H9 (cell line): Measurements from ENCODE around the gene FAHD2A. TPM values are rescaled to one million over a fixed set of nuclear protein-coding genes. Genes with fewer than 3 reads are reported as not detected.
"Not testable (repeated sequence)": the region's sequence is repeated elsewhere in the genome, so short reads cannot be mapped to it uniquely, and the experiment has no call there.

ENCODE experiments used
- DNase-seq: peaks from one replicate; pipeline ENCODE4 v3.0.0-alpha.2; 2017
- H2AFZ ChIP-seq: one replicate; pipeline ENCODE4 v1.6.1; 2013; ENCODE audit warnings: mild to moderate bottlenecking, low read length, control low read depth, moderate library complexity
- H2AK5ac ChIP-seq: 2 replicates; pipeline ENCODE4 v1.6.1; 2013; ENCODE audit warnings: low read length, control low read depth, mixed read lengths; ENCODE audit not compliant: insufficient read length
- H2BK120ac ChIP-seq: one replicate; pipeline ENCODE4 v1.6.1; 2013; ENCODE audit warnings: low read depth, mild to moderate bottlenecking, low read length, control low read depth, inconsistent platforms; ENCODE audit not compliant: poor library complexity, severe bottlenecking
- H2BK12ac ChIP-seq: 2 replicates; pipeline ENCODE4 v1.6.1; 2013; ENCODE audit warnings: low read length, control low read depth, mixed read lengths, low read depth; ENCODE audit not compliant: insufficient read length
- H2BK15ac ChIP-seq: 2 replicates; pipeline ENCODE4 v1.6.1; 2013; ENCODE audit warnings: low read depth, low read length, control low read depth
- H2BK20ac ChIP-seq: one replicate; pipeline ENCODE4 v1.6.1; 2013; ENCODE audit warnings: low read depth, mild to moderate bottlenecking, low read length, control low read depth, inconsistent platforms; ENCODE audit not compliant: poor library complexity, severe bottlenecking
- H2BK5ac ChIP-seq: 2 replicates; pipeline ENCODE4 v1.6.1; 2013; ENCODE audit warnings: low read length, control low read depth, mixed read lengths; ENCODE audit not compliant: insufficient read length
- H3K14ac ChIP-seq: 2 replicates; pipeline ENCODE4 v1.6.1; 2013; ENCODE audit warnings: low read length, control low read depth; ENCODE audit not compliant: insufficient read depth
- H3K18ac ChIP-seq: 2 replicates; pipeline ENCODE4 v1.6.1; 2013; ENCODE audit warnings: low read depth, mild to moderate bottlenecking, mixed read lengths, low read length, control low read depth; ENCODE audit not compliant: insufficient read length
- H3K23ac ChIP-seq: 2 replicates; pipeline ENCODE4 v1.6.1; 2013; ENCODE audit warnings: low read length, control low read depth, mixed read lengths, low read depth; ENCODE audit not compliant: insufficient read length
- H3K23me2 ChIP-seq: 2 replicates; pipeline ENCODE4 v1.6.1; 2013; ENCODE audit warnings: low read depth, mild to moderate bottlenecking, mixed read lengths, low read length, control low read depth; ENCODE audit not compliant: insufficient read length, poor library complexity, severe bottlenecking
- H3K27ac ChIP-seq: 2 replicates; pipeline ENCODE4 v1.5.1; 2013; ENCODE audit warnings: low read length, control low read depth, mixed read lengths, low read depth; ENCODE audit not compliant: insufficient read length
- H3K27me3 ChIP-seq: 2 replicates; pipeline ENCODE4 v1.6.1; 2013; ENCODE audit warnings: low read length, control low read depth, inconsistent platforms; ENCODE audit not compliant: insufficient read depth
- H3K4ac ChIP-seq: 2 replicates; pipeline ENCODE4 v1.6.1; 2013; ENCODE audit warnings: low read depth, mild to moderate bottlenecking, control low read depth, inconsistent platforms, low read length, moderate library complexity
- H3K4me1 ChIP-seq: 2 replicates; pipeline ENCODE4 v1.6.1; 2013; ENCODE audit warnings: low read length, control low read depth, inconsistent platforms; ENCODE audit not compliant: insufficient read depth
- H3K4me2 ChIP-seq: 2 replicates; pipeline ENCODE4 v1.6.1; 2013; ENCODE audit warnings: low read length, control low read depth, mixed read lengths; ENCODE audit not compliant: insufficient read length, insufficient read depth
- H3K56ac ChIP-seq: 2 replicates; pipeline ENCODE4 v1.6.1; 2013; ENCODE audit warnings: low read depth, mild to moderate bottlenecking, mixed read lengths, low read length, control low read depth; ENCODE audit not compliant: insufficient read length
- H3K79me1 ChIP-seq: 2 replicates; pipeline ENCODE4 v1.6.1; 2013; ENCODE audit warnings: low read depth, mild to moderate bottlenecking, moderate library complexity, low read length, control low read depth, inconsistent platforms; ENCODE audit not compliant: insufficient read depth, poor library complexity, severe bottlenecking
- H3K79me2 ChIP-seq: 2 replicates; pipeline ENCODE4 v1.6.1; 2013; ENCODE audit warnings: low read length, control low read depth, inconsistent platforms; ENCODE audit not compliant: insufficient read depth
- H3K9ac ChIP-seq: 2 replicates; pipeline ENCODE4 v1.6.1; 2013; ENCODE audit warnings: low read length, control low read depth, mixed read lengths; ENCODE audit not compliant: insufficient read length; ENCODE audit errors: extremely low read depth
- H3K9me3 ChIP-seq: one replicate; pipeline ENCODE4 v1.6.1; 2013; ENCODE audit warnings: low read depth, low read length, inconsistent platforms; ENCODE audit not compliant: control insufficient read depth
- H3T11ph ChIP-seq: one replicate; pipeline ENCODE4 v1.6.1; 2013; ENCODE audit warnings: mild to moderate bottlenecking, low read length, control low read depth, inconsistent platforms
- H4K20me1 ChIP-seq: one replicate; pipeline ENCODE4 v1.6.1; 2013; ENCODE audit not compliant: control insufficient read depth, insufficient read length, insufficient read depth
- H4K5ac ChIP-seq: 2 replicates; pipeline ENCODE4 v1.6.1; 2013; ENCODE audit warnings: low read depth, mild to moderate bottlenecking, mixed read lengths, low read length, control low read depth; ENCODE audit not compliant: insufficient read length
- H4K8ac ChIP-seq: replicated peaks from 2 replicates; pipeline ENCODE4 v1.6.1; 2013; ENCODE audit warnings: low read length, control low read depth, mixed read lengths, low read depth; ENCODE audit not compliant: insufficient read length
- H4K91ac ChIP-seq: 2 replicates; pipeline ENCODE4 v1.6.1; 2013; ENCODE audit warnings: low read depth, mild to moderate bottlenecking, moderate library complexity, mixed read lengths, low read length, control low read depth; ENCODE audit not compliant: insufficient read length
- H3K27ac Mint-ChIP-seq, 3 experiments: 2 replicates in 2 of 3; 3 replicates in 1 of 3; pipeline ENCODE4 v1.8.0; 2020 to 2021; ENCODE audit warnings: mixed read lengths in 3 of 3, mild to moderate bottlenecking in 1 of 3, moderate library complexity in 1 of 3
- H3K27me3 Mint-ChIP-seq: 2 replicates; pipeline ENCODE4 v1.8.0; 2021; ENCODE audit warnings: low read depth, mild to moderate bottlenecking, moderate library complexity, mixed read lengths
- H3K36me3 Mint-ChIP-seq, 3 experiments: 2 replicates in 2 of 3; 3 replicates in 1 of 3; pipeline ENCODE4 v1.8.0; 2020 to 2021; ENCODE audit warnings: low read depth in 3 of 3, mixed read lengths in 3 of 3; ENCODE audit not compliant: insufficient read depth in 1 of 3
- H3K4me1 Mint-ChIP-seq, 2 experiments: 2 replicates each; pipeline ENCODE4 v1.8.0; 2020; ENCODE audit warnings: mixed read lengths in 2 of 2
- H3K4me3 Mint-ChIP-seq, 2 experiments: 2 replicates in 1 of 2; 3 replicates in 1 of 2; pipeline ENCODE4 v1.8.0; 2020 to 2021; ENCODE audit warnings: mild to moderate bottlenecking in 2 of 2, mixed read lengths in 2 of 2, moderate library complexity in 1 of 2
- H3K9me3 Mint-ChIP-seq, 2 experiments: 2 replicates in 1 of 2; 3 replicates in 1 of 2; pipeline ENCODE4 v1.8.0; 2020; ENCODE audit warnings: mild to moderate bottlenecking in 2 of 2, mixed read lengths in 2 of 2, moderate library complexity in 1 of 2
- CTCF ChIP-seq: fragments of 200-600 bp; sonication (generic); conservative IDR thresholded peaks from 3 replicates; pipeline ENCODE4 v1.8.0; 2021; ENCODE audit warnings: antibody characterized with exemption, mild to moderate bottlenecking
- WGBS: extraction: QIAGEN DNeasy Blood & Tissue Kit; methylation state at CpG from one replicate; pipeline ENCODE4 v1.1.7; 2013; ENCODE audit warnings: missing lambda C conversion rate, low lambda C conversion rate, mixed read lengths; ENCODE audit not compliant: insufficient read length; ENCODE audit errors: extremely low coverage; 5-methylcytosine and 5-hydroxymethylcytosine counted together
- total RNA-seq: library from RNA; stranded (reverse); gene quantifications from 2 replicates; pipeline ENCODE4 v1.2.1, GENCODE V29; 2021

FAHD2A gene
- total RNA-seq, 1 experiment from 2014 or later, result 39.8 TPM

- not testable (repeated sequence) for DNase-seq, H2BK120ac ChIP-seq, H3K36me3 Mint-ChIP-seq, H4K5ac ChIP-seq, H3T11ph ChIP-seq, H2BK20ac ChIP-seq, H3K4ac ChIP-seq, H3K23ac ChIP-seq, H3K18ac ChIP-seq, H4K20me1 ChIP-seq, H3K23me2 ChIP-seq, H3K9me3 ChIP-seq, H2AFZ ChIP-seq, H3K79me1 ChIP-seq, H3K9me3 Mint-ChIP-seq, H3K4me1 ChIP-seq, H2BK15ac ChIP-seq, H3K27me3 ChIP-seq, H2AK5ac ChIP-seq, H3K14ac ChIP-seq, H3K79me2 ChIP-seq, H2BK5ac ChIP-seq, H3K56ac ChIP-seq, H2BK12ac ChIP-seq, H3K27ac ChIP-seq, H4K8ac ChIP-seq
- peak overlapping the region in 1 of 3 experiments; percentile 98; a peak in 3 of 7 replicates for H3K27ac Mint-ChIP-seq
- peaks cover 12 to 16% of the 10 kb centered on the region in 2 experiments for H3K4me1 Mint-ChIP-seq
- peak; percentile 42 for TF ChIP-seq CTCF
- WGBS, result no CpG with 5 or more reads among the region's 5 CpGs
- H3K9ac ChIP-seq, result peak overlapping the region; percentile 88
- H3K27me3 Mint-ChIP-seq, result peaks cover 22% of the 10 kb centered on the region
- H3K4me2 ChIP-seq, result peak overlapping the region; percentile 83
- peak overlapping the region; percentile 95 to 98 for H3K4me3 Mint-ChIP-seq
- peak overlapping the region; percentile 17 for H4K91ac ChIP-seq
Measured at GRCh38 chr2:95403204-95403721, 755 bp downstream of the FAHD2A start.

GRCh38 chr2:95403824-95404223 lies 1.3 kb downstream of the FAHD2A start:
- not testable (repeated sequence) for H2BK120ac ChIP-seq, H3K9me3 ChIP-seq, H4K91ac ChIP-seq, DNase-seq, H3K56ac ChIP-seq, H4K5ac ChIP-seq, H2AFZ ChIP-seq, H4K20me1 ChIP-seq, H3K27me3 ChIP-seq, H3K27ac ChIP-seq, H3K23ac ChIP-seq, H3K79me2 ChIP-seq, H2BK12ac ChIP-seq, H2BK5ac ChIP-seq, H4K8ac ChIP-seq, H3K79me1 ChIP-seq, H3K4ac ChIP-seq, H2AK5ac ChIP-seq, H2BK20ac ChIP-seq, H3K4me1 ChIP-seq, H3K9ac ChIP-seq, H2BK15ac ChIP-seq, H3T11ph ChIP-seq, H3K27ac Mint-ChIP-seq, H3K9me3 Mint-ChIP-seq, H3K36me3 Mint-ChIP-seq, H3K23me2 ChIP-seq, H3K14ac ChIP-seq, H3K18ac ChIP-seq
- H3K4me3 Mint-ChIP-seq, result peak overlapping the region; percentile 95 to 98
- H3K4me1 Mint-ChIP-seq, result peaks cover 12 to 16% of the 10 kb centered on the region in 2 experiments
- peak overlapping the region; percentile 83 for H3K4me2 ChIP-seq
- no CpG with 5 or more reads among the region's 5 CpGs for WGBS
- H3K27me3 Mint-ChIP-seq, result peaks cover 20% of the 10 kb centered on the region
